Measurements from ENCODE around the gene CD46. TPM values are rescaled to one million over a fixed set of nuclear protein-coding genes. Genes with fewer than 3 reads are reported as not detected.

The CD46 gene
- total RNA-seq, 1 donor from 2014 or later, result 136 TPM

Other genes starting within 250 kb of the CD46 start
- not detected in 2 replicates for gene CR1L, start 106.9 kb upstream of the CD46 start, total RNA-seq
- 14.7 and 25.9 TPM in 2 replicates for gene CD34, start 159.1 kb downstream of the CD46 start, total RNA-seq

All from lung microvascular endothelial cell (primary cell).